Stimulated activated CD4-positive, alpha-beta T cell treated with anti-CD3 and anti-CD28 coated beads, Interleukin-15, amount 100 ng/mL, for 1 hour (primary cell): ENCODE measurements around the gene NRG3.

Experiments used
- DNase-seq, 2 donors: peaks; one replicate each; pipeline ENCODE4 v3.0.0-alpha.2; 2020; ENCODE audit warnings: low read depth in 1 of 2, low spot score in 1 of 2

The NRG3 gene

GRCh38 chr10:82554381-82554780 lies 679.4 kb downstream of the NRG3 start:
- DNase-seq, result no peak

DNA sequence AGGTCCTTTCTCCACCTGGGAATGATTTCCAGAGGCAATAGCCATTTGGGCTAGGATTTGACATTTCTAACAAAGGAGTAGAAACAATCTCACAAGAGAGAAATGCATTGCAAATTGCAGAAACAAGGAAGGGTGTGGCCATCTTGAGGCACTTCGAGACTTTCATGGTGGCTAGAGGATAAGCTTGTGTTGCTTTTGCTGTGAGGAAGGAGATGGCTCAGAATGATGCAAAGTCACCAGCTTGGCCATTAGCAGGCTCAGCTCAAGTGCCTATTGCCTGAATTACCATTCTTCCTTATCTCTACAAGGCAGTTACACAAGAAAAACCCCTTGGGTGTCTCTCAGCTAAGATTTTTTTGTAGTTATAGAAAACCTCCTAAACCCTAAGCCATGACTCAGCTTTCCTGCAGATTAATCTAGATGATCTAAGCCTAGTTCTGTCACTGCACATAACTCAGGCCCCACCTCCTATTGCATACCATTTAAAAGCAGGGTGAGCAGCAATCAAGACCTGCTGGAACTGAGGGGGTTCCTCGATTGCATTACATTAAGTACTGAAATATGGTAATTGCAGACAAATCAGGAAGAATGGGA lies 683.1 kb downstream of the NRG3 start:
- no peak for DNase-seq

GRCh38 chr10:82564353-82565196 lies 689.6 kb downstream of the NRG3 start:
- no peak for DNase-seq

DNA sequence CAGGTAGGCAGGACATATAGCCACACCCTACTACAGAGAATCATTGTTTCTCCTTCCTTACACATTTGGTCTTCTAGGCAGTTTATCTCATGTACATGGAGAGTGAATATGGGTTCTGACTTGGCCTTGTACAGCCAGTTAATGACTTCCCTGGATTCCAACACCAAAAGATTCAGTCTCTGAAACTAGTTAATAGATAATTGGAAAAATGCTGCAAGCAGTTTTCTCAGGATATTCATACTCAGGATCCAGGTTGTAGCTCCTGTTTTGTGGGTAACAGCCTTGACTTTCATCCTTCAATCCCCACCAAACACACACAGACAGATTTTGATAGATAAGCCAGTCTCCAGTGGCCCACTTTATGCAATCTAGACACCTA lies 690.2 kb downstream of the NRG3 start:
- no peak for DNase-seq

DNA sequence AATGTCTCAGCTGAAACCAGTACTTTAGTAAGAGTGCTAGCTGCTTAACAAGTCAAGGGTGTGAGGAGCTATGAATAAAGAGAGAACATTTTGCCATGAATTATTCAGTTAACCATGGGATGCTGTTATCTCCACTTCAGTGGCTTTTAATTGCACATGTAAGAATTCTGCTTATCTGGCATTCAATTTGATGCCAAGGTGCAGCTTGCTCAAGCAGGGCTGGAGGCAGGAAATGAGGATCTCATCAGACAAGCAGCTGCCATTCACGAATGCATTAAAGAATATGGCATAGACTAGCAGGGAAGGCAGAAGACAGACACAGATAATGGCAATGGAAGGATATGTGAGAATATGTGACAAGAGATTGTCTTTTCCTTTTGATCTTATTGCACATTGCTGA lies 697.8 kb downstream of the NRG3 start:
- no peak for DNase-seq

DNA sequence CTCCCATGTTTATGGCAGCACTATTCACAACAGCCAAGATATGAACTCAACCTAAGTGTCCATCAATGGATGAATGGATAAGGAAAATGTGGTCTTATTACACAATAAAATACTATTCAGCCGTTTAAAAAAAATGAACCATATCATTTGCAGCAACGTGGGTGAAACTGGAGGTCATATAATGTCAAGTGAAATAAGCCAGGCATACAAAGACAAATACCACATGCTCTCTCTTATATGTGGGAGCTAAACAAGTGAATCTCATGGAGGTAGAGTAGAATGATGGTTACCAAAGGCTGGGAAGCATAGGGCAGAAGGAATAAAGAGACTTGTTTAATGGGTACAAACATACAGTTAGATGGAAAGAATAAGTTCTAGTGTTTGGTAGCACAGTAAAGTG lies 699.1 kb downstream of the NRG3 start:
- DNase-seq, result no peak

DNA sequence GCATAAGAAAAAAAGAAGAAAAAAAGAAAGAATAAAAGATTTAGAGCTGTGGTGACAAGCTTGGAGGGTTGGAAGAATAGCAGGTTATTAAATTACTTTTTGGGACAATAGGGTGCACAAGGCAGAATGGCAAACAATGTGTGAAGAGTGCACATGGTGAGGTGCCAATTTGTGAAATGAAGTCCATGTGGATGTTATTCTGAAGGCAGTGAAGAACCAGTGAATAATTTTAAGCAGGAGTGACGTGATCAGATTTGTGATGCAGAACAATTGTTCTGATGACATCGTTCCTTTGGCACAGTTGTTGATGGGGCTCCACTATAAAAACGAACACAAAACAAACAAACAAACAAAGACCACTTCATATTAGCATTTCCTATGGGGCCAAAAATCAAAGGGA lies 700.3 kb downstream of the NRG3 start:
- DNase-seq, result no peak

DNA sequence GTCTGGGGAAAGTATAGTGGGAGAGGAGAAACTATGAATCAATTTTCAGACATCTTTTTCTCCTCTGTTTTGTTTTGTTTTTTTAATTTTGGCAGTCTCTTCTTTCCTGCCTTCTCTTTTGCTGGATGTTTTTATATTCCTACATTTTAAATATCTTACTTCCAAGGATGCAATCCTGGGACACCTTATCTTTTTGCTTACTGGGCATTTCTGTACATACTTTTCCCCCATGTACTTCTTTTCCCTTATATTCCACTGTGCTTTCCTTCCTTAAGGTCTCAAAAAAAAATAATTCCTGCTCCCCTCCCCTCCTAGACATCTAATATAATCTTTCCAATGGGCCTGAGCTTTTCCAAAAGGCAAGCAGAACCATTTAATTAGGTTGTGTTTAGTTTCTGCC lies 701.1 kb downstream of the NRG3 start:
- no peak for DNase-seq

GRCh38 chr10:82581940-82582339 lies 706.9 kb downstream of the NRG3 start:
- DNase-seq, result no peak

GRCh38 chr10:82591421-82591820 lies 716.4 kb downstream of the NRG3 start:
- DNase-seq, result no peak

- DNase-seq, result no peak
Measured at GRCh38 chr10:82597840-82598239, 722.8 kb downstream of the NRG3 start.

GRCh38 chr10:82609845-82610244 lies 734.9 kb downstream of the NRG3 start:
- no peak for DNase-seq

DNA sequence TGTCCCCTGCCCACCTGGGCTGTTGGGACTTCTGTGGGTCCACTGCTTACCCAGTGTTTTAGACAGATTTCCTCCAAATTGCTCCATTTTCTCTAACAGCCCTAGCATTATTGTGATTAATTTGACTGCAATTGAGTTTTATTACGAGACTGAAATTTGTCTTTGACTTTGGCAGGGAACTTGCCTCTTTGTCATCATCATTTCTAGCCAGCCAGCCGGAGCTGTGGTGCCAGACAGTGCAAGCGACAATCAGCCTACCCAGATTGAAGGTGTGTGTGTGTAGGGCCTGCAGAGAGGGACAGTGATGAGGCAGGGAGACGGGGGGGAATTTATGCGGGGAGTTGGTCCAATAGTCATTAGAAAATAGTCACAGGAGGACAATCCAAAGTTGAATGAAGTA lies 743.0 kb downstream of the NRG3 start:
- no peak for DNase-seq

GRCh38 chr10:82621680-82622079 lies 746.7 kb downstream of the NRG3 start:
- DNase-seq, result no peak

DNA sequence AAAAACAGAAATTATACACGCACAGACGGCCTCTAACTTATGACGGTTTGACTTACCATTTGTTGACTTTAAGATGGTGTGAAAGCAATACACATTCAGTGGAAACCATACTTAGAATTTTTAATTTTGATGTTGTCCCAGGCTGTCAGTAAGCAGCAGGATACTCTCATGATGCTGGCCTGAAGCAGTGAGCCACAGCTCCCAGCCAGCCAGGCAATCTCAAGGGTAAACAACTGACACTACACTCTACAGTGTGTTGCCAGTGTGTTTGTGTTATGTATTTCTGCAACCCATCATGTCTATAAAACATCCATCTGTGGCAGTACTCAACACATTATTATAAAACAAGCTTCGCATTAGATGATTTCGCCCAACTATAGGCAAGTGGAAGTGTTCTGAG lies 747.5 kb downstream of the NRG3 start:
- DNase-seq, result no peak

DNA sequence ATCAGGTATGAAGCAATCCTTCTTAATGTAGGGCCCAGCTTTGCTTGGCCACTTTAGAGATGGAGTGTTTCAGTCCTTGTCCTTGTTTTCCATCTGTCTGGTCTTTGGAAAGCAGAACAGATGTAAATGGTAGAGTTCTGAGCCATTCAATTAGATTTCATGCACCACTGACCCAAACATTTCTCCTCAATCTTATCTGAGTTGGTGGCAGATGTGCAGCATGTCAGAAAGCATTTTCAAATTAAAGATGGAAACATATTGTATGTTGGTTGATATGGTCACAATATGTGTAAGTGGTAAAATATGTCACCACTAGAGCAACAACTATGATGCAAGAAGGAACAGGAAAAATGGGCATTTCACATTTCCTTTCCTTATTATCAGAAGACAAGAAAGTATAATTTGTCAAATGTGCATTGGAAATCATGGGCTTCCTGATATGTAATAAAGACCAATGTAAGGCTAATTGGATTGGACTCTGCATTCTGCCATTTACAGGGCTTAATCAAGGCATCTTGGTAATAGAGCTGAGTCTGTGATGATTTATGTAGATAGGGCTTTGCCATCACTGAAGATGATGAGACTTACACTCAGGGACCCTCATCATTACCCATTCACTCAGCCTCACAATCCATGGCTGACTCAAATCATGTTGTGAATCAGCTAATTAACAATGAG lies 750.7 kb downstream of the NRG3 start:
- no peak for DNase-seq

GRCh38 chr10:82628373-82628772 lies 753.4 kb downstream of the NRG3 start:
- no peak for DNase-seq

GRCh38 chr10:82643076-82643475 lies 768.1 kb downstream of the NRG3 start:
- no peak for DNase-seq

- DNase-seq, result no peak
Measured at GRCh38 chr10:82643601-82644000, 768.6 kb downstream of the NRG3 start.

GRCh38 chr10:82645221-82645620 lies 770.2 kb downstream of the NRG3 start:
- DNase-seq, result no peak

DNA sequence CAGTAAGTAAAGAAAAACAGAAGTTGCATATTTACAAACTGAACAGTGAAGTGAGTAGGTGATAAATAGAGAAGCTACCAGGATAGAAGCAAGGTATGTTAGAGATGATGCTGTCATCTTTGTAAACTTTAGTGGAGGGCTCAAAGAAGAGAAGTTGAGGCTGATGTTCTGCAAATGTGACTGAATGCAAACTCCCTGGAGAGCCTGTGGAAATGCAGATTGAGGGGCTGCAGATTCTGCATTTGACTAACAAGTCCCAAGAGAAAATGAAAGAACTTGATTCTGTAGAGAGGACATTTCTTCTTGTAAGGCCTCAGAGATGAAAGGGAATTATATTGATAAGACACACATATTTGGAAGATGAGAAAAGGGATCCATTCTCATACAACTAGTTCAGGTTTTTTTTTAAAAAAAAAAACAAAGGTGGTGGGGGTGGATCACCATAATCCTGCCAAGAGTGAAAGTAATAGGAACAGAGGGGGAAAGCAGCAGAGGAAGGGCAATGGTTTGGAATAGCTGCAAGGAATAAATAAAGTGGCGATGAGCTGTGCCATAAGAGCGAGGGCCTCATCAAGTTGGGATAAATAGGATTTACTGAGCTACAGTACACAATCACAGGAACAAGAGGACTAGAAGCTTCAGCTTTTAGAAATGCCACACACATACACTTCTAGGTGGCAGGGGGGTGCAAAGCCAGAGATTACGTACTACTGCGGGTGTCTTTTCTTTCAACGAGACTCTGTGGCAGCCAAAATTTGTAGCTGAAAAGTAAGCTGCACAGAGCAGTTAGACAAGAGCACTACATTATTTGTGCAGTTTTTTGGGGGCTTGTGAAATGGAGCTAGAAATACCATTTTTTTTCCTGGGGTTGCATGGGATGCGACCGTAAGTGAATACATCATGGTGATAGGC lies 778.5 kb downstream of the NRG3 start:
- no peak for DNase-seq
